Activated T-helper 9 cell treated with anti-CD3 and anti-CD28 coated beads, Interleukin-2, amount 50 U/mL, for 16 hours (primary cell): ENCODE data around the gene WNT5A.

Experiments used
- DNase-seq: peaks from one replicate; pipeline ENCODE4 v3.0.0-alpha.2; 2020; ENCODE audit warnings: low read depth

The WNT5A gene

GRCh38 chr3:55481744-55482495 lies 5.2 kb downstream of the WNT5A start:
- no peak for DNase-seq

GRCh38 chr3:55480911-55481743 lies 6.0 kb downstream of the WNT5A start:
- DNase-seq, result no peak

GRCh38 chr3:55477306-55478303 lies 9.5 kb downstream of the WNT5A start:
- DNase-seq, result no peak

- no peak for DNase-seq
Measured at GRCh38 chr3:55476515-55476914, 10.6 kb downstream of the WNT5A start.

- no peak for DNase-seq
Measured at GRCh38 chr3:55474213-55474632, 12.9 kb downstream of the WNT5A start.

DNA sequence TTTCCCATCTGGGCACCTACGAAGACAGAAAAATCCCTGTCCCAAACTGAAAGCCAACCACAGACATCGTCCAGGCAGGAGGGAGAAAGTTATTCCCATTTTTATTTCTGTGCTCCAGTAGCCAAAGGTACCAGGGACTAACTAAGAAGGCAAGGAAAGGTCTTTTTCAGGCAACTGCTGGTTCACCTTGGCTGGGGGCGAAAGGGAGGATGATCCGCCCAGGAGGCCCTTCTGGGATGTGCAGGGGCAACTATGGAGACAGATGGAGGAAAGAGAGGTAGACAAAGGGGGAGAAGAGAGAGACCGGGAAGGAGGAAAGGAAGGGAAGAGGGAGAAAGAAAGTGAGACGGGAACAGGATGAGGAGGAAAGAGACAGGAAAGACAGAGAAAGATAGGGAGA lies 13.3 kb downstream of the WNT5A start:
- no peak for DNase-seq

DNA sequence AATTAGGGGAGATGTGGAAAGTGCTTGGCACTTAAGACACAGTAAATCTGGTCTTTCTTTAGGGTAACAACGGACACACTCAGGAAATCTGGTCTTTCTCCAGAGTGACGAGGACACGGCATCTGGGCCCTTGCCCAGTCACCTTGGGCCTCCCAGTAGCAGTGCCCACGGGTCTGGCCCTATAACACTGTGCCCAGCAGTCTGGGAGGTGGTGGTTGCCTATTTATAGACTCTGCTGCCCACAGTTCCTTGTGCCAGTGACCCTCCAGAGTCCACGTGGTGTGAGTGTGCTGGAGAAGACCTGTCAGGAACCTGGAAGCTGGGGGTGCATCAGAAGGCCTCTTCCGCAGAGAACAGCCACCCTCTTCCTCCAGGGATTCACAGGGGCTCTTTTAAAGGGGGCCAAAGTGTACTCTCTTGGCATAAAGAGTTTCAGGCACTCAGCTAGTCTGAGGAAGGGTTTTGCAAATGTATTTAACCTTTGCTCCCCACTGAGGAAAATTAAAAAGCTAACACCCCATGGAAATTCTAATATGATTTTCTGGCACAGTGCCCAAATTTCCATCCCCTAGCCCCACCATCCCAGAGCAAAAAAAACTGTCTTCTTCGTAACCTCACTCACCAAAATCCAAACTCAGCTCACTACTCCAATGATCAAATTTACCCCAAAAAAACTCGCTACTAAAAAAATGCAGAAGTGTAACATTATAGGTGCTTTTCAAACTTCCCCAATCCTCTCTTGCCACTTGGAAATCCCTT lies 15.4 kb downstream of the WNT5A start:
- DNase-seq, result no peak

DNA sequence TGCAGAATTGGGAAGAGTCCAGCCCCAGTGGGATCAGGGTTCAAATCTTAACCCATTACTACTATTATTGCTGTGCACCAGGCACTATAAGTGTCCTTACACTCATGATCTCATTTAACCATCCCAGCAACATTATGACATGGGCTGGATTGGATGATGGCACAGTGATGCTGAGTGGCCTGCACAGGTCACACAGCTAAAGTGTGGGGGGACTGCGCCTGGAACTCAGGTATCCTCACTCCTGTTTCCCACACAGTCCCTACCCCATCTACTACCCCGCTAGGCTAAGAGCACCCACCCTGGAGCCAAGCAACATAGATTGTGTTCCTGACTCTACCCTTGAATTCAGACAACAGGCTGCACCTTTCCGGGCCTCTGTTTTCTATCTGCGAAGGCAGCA lies 16.0 kb downstream of the WNT5A start:
- no peak for DNase-seq

DNA sequence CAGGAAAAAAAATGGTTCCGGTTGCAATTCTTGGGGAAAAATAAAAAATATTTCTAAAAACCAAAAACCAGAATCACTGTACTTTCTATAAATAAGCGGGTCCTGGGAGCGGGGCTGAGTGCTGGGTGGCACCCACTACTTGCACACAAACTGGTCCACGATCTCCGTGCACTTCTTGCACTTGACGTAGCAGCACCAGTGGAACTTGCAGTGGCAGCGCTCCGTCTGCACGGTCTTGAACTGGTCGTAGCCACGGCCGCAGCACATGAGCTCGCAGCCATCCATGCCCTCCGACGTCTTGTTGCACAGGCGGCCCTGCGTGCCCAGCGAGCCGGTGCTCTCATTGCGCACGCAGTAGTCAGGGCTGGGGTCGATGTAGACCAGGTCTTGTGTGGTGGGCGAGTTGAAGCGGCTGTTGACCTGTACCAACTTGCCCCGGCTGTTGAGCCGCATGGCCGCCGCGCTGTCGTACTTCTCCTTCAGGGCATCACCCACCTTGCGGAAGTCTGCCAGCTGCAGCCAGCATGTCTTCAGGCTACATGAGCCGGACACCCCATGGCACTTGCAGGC lies 17.1 kb downstream of the WNT5A start:
- DNase-seq, result no peak

- DNase-seq, result no peak
Measured at GRCh38 chr3:55468251-55468650, 18.9 kb downstream of the WNT5A start.

- DNase-seq, result no peak
Measured at GRCh38 chr3:55467099-55467498, 20.0 kb downstream of the WNT5A start.

DNA sequence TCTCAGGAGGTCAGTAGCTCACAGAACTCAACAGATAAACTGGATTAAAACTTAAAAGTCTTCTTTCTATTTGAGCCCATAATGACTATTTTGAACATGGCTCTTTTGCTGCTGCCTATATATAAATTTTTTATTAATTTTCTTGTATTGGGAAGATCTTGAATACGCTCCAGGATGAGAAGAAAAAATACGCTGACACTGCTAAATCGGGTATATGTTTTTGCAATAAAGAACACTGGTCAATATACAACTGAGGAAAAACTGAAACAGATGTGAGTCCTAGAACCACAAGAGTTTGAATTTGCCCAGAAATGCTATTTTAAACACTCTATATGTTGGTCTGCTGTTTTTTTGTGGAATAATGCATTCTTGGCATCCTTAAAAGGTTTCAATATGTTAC lies 20.6 kb downstream of the WNT5A start:
- no peak for DNase-seq

DNA sequence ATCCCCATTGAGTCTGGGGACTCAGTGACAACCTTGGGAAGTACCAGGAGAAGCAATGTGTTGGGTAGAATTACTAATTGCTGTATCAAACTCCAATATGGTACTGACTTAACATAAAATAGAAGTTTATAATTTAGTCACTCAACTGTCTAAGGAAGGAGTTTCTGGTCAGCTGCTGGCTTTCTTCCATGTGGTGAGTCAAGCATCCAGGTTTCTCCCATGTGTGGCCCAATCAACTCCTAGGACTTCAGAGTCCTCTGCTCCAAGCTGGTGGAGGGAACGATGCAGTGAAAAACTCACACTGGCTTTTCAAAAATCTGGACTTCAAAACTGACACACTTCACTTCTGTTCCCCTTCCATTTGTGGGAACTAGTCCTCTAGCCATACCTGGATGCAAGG lies 25.2 kb downstream of the WNT5A start:
- no peak for DNase-seq

DNA sequence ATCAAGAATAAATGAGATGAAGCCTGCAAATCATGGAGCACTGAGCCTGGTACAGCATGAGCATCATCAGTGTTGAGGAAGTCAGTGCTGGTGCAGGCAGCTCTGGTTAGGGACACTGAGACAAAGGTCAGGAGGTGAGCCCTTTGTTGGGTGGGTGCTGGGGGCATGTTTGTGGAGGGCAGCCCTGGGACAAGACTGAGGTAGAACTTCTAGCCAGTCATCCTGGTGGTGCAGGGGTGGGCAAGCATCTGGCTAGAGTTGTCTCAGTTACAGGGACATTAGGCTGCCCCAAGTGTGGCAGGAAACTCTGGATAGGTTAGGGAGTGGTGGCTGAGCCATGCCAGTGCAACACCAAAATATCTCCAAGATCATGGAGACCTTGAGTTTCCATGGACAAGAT lies 27.3 kb downstream of the WNT5A start:
- no peak for DNase-seq

DNA sequence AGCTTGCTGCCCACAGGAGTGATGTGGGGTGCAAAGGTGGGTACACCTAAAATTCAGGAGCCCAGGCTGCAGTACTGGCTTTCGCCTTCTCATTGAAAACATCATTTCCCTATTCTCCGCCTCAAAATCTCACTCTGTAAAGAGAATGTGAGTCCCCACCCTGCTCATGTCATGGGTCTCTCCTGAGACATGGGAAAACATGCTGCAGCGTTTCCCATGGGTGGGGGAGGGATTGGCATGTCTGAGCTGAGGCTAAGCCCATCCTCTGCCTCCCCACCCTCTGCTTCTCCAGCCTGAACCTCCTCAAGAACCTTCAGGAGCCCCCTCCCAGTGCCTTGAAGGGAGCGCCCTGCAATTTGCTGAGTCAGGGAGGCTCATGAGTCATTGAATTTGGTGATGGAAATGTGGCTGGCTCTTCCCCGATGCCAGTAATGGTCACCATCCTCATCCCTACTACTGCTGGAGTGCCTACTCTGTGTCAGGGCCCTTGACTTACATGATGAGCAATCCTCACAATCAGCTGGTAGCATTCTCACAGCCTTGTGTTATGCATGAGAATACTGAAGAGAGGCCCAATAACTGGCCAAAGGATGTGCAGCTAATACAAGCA lies 28.8 kb downstream of the WNT5A start:
- no peak for DNase-seq

- no peak for DNase-seq
Measured at GRCh38 chr3:55455915-55456314, 31.2 kb downstream of the WNT5A start.

- no peak for DNase-seq
Measured at GRCh38 chr3:55454611-55455010, 32.5 kb downstream of the WNT5A start.

- DNase-seq, result no peak
Measured at GRCh38 chr3:55453886-55454496, 33.1 kb downstream of the WNT5A start.

- no peak for DNase-seq
Measured at GRCh38 chr3:55452886-55453285, 34.2 kb downstream of the WNT5A start.

GRCh38 chr3:55449527-55449926 lies 37.6 kb downstream of the WNT5A start:
- no peak for DNase-seq
